Liver (tissue), 9 donors: ENCODE data around the gene LYPD8. TPM values are rescaled to one million over a fixed set of nuclear protein-coding genes. Genes with fewer than 3 reads are reported as not detected.

Experiments used
- DNase-seq: peaks from one replicate; pipeline ENCODE4 v3.0.0-alpha.2; 2017; ENCODE audit warnings: low spot score
- H3K27ac ChIP-seq, 2 donors: one replicate each; pipeline ENCODE4 v1.7.0; 2013; ENCODE audit warnings: inconsistent platforms in 2 of 2, low read length in 2 of 2, control low read depth in 1 of 2, low read depth in 1 of 2, mild to moderate bottlenecking in 1 of 2
- H3K27me3 ChIP-seq, 4 donors: one replicate each; pipeline versions ENCODE4 v1.6.1 to v1.7.0; 2013; ENCODE audit warnings: low read length in 3 of 4, inconsistent platforms in 1 of 4, mild to moderate bottlenecking in 1 of 4, moderate library complexity in 1 of 4; ENCODE audit not compliant: control insufficient read depth in 4 of 4, insufficient read depth in 4 of 4
- H3K36me3 ChIP-seq, 4 donors: one replicate each; pipeline versions ENCODE4 v1.6.1 to v1.7.0; 2013; ENCODE audit warnings: low read length in 3 of 4, mild to moderate bottlenecking in 3 of 4, low read depth in 1 of 4, moderate library complexity in 1 of 4; ENCODE audit not compliant: control insufficient read depth in 4 of 4, insufficient read depth in 3 of 4
- H3K4me1 ChIP-seq, 4 donors: one replicate each; pipeline versions ENCODE4 v1.6.1 to v1.7.0; 2013; ENCODE audit warnings: low read length in 3 of 4, mild to moderate bottlenecking in 3 of 4, moderate library complexity in 1 of 4; ENCODE audit not compliant: control insufficient read depth in 4 of 4, insufficient read depth in 4 of 4
- H3K4me3 ChIP-seq, 3 donors: one replicate each; pipeline versions ENCODE4 v1.6.1 to v1.7.0; 2013; ENCODE audit warnings: low read length in 3 of 3, control low read depth in 1 of 3, low read depth in 1 of 3, mild to moderate bottlenecking in 1 of 3
- H3K9ac ChIP-seq, 2 donors: one replicate each; pipeline ENCODE4 v1.7.0; 2013; ENCODE audit warnings: low read length in 2 of 2, mild to moderate bottlenecking in 2 of 2, moderate library complexity in 2 of 2, control low read depth in 1 of 2, low read depth in 1 of 2
- H3K9me3 ChIP-seq, 4 donors: one replicate each; pipeline versions ENCODE4 v1.6.1 to v1.7.0; 2013; ENCODE audit warnings: low read length in 3 of 4; ENCODE audit not compliant: control insufficient read depth in 4 of 4
- EGR1 ChIP-seq, 2 donors: IDR thresholded peaks; 2 replicates each; pipeline ENCODE4 v1.6.1; 2016 to 2018; ENCODE audit warnings: antibody characterized with exemption in 2 of 2, low read depth in 2 of 2
- FOXA1 ChIP-seq: IDR thresholded peaks from 2 replicates; pipeline ENCODE4 v1.6.1; 2016; ENCODE audit warnings: antibody characterized with exemption
- FOXA2 ChIP-seq: IDR thresholded peaks from 2 replicates; pipeline ENCODE4 v1.6.1; 2016; ENCODE audit warnings: antibody characterized with exemption
- GABPA ChIP-seq, 2 donors: IDR thresholded peaks in 1 of 2; conservative IDR thresholded peaks in 1 of 2; 2 replicates each; pipeline ENCODE4 v1.6.1; 2016; ENCODE audit warnings: antibody characterized with exemption in 2 of 2, mild to moderate bottlenecking in 1 of 2, moderate library complexity in 1 of 2
- HNF4A ChIP-seq, 2 donors: conservative IDR thresholded peaks; 2 replicates each; pipeline ENCODE4 v1.6.1; 2016; ENCODE audit warnings: antibody characterized with exemption in 2 of 2, mild to moderate bottlenecking in 2 of 2
- HNF4G ChIP-seq: IDR thresholded peaks from 2 replicates; pipeline ENCODE4 v1.6.1; 2016; ENCODE audit warnings: antibody characterized with exemption
- JUND ChIP-seq, 2 donors: IDR thresholded peaks; 2 replicates each; pipeline ENCODE4 v1.6.1; 2016; ENCODE audit warnings: antibody characterized with exemption in 2 of 2
- RAD21 ChIP-seq, 2 donors: IDR thresholded peaks; 2 replicates each; pipeline ENCODE4 v1.6.1; 2016; ENCODE audit warnings: antibody characterized with exemption in 2 of 2, mild to moderate bottlenecking in 2 of 2
- REST ChIP-seq: IDR thresholded peaks from 2 replicates; pipeline ENCODE4 v1.6.1; 2016; ENCODE audit warnings: antibody characterized with exemption, mild to moderate bottlenecking
- RXRA ChIP-seq, 2 donors: IDR thresholded peaks; 2 replicates each; pipeline ENCODE4 v1.6.1; 2017 to 2018; ENCODE audit warnings: antibody characterized with exemption in 2 of 2, mild to moderate bottlenecking in 1 of 2
- TAF1 ChIP-seq: conservative IDR thresholded peaks from 2 replicates; pipeline ENCODE4 v1.6.1; 2016; ENCODE audit warnings: antibody characterized with exemption, mild to moderate bottlenecking
- YY1 ChIP-seq: IDR thresholded peaks from 2 replicates; pipeline ENCODE4 v1.6.1; 2016; ENCODE audit warnings: antibody characterized with exemption, mild to moderate bottlenecking
- WGBS: extraction: QIAGEN DNeasy Blood & Tissue Kit; methylation state at CpG from one replicate; pipeline ENCODE4 v1.1.7; 2013; 5-methylcytosine and 5-hydroxymethylcytosine counted together
- polyA plus RNA-seq, 2 donors: library from polyadenylated mRNA; stranded (reverse) in 1 of 2; unstranded in 1 of 2; fragments of 200-250 nt in 1 of 2; fragments of >200 nt in 1 of 2; fragmentation: Nextera tagmentation in 1 of 2; extraction: Ambion mirVana in 1 of 2; gene quantifications; one replicate each; pipeline versions ENCODE4 v1.2.1 to v1.2.3, GENCODE V29; 2013 to 2015
- total RNA-seq, 2 donors: library from RNA; depleted of rRNA; stranded (reverse); fragments of >200 nt; gene quantifications; one replicate each; pipeline ENCODE4 v1.2.3, GENCODE V29; 2014
- TF ChIP-seq, protein P1 (sequence below): IDR thresholded peaks from 2 replicates; pipeline ENCODE4 v1.6.1; 2016; ENCODE audit warnings: antibody characterized with exemption
- TF ChIP-seq, protein P2 (sequence below): IDR thresholded peaks from 2 replicates; pipeline ENCODE4 v1.6.1; 2016; ENCODE audit warnings: antibody characterized with exemption
- TF ChIP-seq, protein P3 (sequence below): fragments of 150-350 bp; IDR thresholded peaks from 2 replicates; pipeline ENCODE4 v1.5.1; 2017; ENCODE audit warnings: improper control_type of control experiment, low read depth, low read length; ENCODE audit not compliant: missing input control
- TF ChIP-seq, protein P4 (sequence below): IDR thresholded peaks from 2 replicates; pipeline ENCODE4 v1.6.1; 2016; ENCODE audit warnings: antibody characterized with exemption
- donor health status: healthy.
- donor health status: healthy.
- donor health status: healthy.
- donor health status: healthy.
- donor health status: healthy.

LYPD8 gene
- total and polyA plus RNA-seq, 4 donors = not detected

- H3K36me3 ChIP-seq = no peaks in the 10 kb centered on the region
- H3K27ac ChIP-seq = no peak overlapping the region
- H3K4me3 ChIP-seq = no peak overlapping the region
- no peak for DNase-seq
- 91% methylated on average over 4 of the region's 4 CpGs for WGBS
- peaks cover 0 to 4% (median 0%) of the 10 kb centered on the region in 4 donors for H3K4me1 ChIP-seq
- no peak overlapping the region for H3K9ac ChIP-seq
- H3K27me3 ChIP-seq = no peaks in the 10 kb centered on the region
- TF ChIP-seq JUND (IDR thresholded peaks at IDR 0.05) (no peak), TAF1 (no peak), HNF4G (no peak), FOXA1 (no peak), HNF4A (conservative IDR thresholded peaks at IDR 0.05) (no peak), EGR1 (IDR thresholded peaks at IDR 0.05; ENCODE audit: low read depth in 2 of 2) (no peak), RXRA (IDR thresholded peaks at IDR 0.05) (no peak), REST (no peak), RAD21 (IDR thresholded peaks at IDR 0.05) (no peak), YY1 (no peak), FOXA2 (no peak), GABPA (IDR thresholded peaks at IDR 0.05 in 1 of 2, conservative IDR thresholded peaks at IDR 0.05 in 1 of 2) (no peak)
- TF ChIP-seq, protein P1, sequence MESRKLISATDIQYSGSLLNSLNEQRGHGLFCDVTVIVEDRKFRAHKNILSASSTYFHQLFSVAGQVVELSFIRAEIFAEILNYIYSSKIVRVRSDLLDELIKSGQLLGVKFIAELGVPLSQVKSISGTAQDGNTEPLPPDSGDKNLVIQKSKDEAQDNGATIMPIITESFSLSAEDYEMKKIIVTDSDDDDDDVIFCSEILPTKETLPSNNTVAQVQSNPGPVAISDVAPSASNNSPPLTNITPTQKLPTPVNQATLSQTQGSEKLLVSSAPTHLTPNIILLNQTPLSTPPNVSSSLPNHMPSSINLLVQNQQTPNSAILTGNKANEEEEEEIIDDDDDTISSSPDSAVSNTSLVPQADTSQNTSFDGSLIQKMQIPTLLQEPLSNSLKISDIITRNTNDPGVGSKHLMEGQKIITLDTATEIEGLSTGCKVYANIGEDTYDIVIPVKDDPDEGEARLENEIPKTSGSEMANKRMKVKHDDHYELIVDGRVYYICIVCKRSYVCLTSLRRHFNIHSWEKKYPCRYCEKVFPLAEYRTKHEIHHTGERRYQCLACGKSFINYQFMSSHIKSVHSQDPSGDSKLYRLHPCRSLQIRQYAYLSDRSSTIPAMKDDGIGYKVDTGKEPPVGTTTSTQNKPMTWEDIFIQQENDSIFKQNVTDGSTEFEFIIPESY = no peak
- TF ChIP-seq, protein P2, sequence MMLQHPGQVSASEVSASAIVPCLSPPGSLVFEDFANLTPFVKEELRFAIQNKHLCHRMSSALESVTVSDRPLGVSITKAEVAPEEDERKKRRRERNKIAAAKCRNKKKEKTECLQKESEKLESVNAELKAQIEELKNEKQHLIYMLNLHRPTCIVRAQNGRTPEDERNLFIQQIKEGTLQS = no peak
- TF ChIP-seq, protein P3, sequence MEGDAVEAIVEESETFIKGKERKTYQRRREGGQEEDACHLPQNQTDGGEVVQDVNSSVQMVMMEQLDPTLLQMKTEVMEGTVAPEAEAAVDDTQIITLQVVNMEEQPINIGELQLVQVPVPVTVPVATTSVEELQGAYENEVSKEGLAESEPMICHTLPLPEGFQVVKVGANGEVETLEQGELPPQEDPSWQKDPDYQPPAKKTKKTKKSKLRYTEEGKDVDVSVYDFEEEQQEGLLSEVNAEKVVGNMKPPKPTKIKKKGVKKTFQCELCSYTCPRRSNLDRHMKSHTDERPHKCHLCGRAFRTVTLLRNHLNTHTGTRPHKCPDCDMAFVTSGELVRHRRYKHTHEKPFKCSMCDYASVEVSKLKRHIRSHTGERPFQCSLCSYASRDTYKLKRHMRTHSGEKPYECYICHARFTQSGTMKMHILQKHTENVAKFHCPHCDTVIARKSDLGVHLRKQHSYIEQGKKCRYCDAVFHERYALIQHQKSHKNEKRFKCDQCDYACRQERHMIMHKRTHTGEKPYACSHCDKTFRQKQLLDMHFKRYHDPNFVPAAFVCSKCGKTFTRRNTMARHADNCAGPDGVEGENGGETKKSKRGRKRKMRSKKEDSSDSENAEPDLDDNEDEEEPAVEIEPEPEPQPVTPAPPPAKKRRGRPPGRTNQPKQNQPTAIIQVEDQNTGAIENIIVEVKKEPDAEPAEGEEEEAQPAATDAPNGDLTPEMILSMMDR = no peak
- TF ChIP-seq, protein P4, sequence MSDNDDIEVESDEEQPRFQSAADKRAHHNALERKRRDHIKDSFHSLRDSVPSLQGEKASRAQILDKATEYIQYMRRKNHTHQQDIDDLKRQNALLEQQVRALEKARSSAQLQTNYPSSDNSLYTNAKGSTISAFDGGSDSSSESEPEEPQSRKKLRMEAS = no peak
- H3K9me3 ChIP-seq = no peaks in the 10 kb centered on the region
Observed at GRCh38 chr1:248787430-248787829, 31.9 kb upstream of the LYPD8 start.

GRCh38 chr1:248786156-248786555 lies 30.6 kb upstream of the LYPD8 start:
- Histone ChIP-seq H3K4me1 (peaks cover 0 to 3% (median 0%) of the 10 kb centered on the region in 4 donors), H3K27me3 (no peaks in the 10 kb centered on the region), H3K9ac (no peak overlapping the region), H3K4me3 (no peak overlapping the region), H3K36me3 (no peaks in the 10 kb centered on the region), H3K27ac (no peak overlapping the region), H3K9me3 (no peaks in the 10 kb centered on the region)
- no peak for DNase-seq
- WGBS = 86% methylated on average over 3 of the region's 3 CpGs
- TF ChIP-seq, protein P3 = no peak
- TF ChIP-seq FOXA2 (no peak), RAD21 (IDR thresholded peaks at IDR 0.05) (no peak), HNF4A (conservative IDR thresholded peaks at IDR 0.05) (no peak), REST (no peak), HNF4G (no peak), RXRA (IDR thresholded peaks at IDR 0.05) (no peak), YY1 (no peak)
